GM13976 (cell line): ENCODE data around the gene ROR2.

Experiments used
- DNase-seq: peaks from one replicate; pipeline ENCODE4 v3.0.0; 2012; ENCODE audit warnings: low spot score
- CTCF ChIP-seq: IDR thresholded peaks from 2 replicates; pipeline ENCODE4 v1.5.1; 2012; ENCODE audit warnings: borderline replicate concordance, mild to moderate bottlenecking; ENCODE audit not compliant: insufficient read depth; ENCODE audit errors: extremely low read depth, missing control alignments, control extremely low read depth
- in situ Hi-C: fragments of 300-500 bp; cut with MboI; formaldehyde crosslinking; loops from one replicate; pipeline ENCODE4 v1.12.0; 2022; ENCODE audit warnings: low sequenced_read_pairs, mixed read lengths, inconsistent platforms; ENCODE audit not compliant: unreplicated experiment

Gene ROR2

DNA sequence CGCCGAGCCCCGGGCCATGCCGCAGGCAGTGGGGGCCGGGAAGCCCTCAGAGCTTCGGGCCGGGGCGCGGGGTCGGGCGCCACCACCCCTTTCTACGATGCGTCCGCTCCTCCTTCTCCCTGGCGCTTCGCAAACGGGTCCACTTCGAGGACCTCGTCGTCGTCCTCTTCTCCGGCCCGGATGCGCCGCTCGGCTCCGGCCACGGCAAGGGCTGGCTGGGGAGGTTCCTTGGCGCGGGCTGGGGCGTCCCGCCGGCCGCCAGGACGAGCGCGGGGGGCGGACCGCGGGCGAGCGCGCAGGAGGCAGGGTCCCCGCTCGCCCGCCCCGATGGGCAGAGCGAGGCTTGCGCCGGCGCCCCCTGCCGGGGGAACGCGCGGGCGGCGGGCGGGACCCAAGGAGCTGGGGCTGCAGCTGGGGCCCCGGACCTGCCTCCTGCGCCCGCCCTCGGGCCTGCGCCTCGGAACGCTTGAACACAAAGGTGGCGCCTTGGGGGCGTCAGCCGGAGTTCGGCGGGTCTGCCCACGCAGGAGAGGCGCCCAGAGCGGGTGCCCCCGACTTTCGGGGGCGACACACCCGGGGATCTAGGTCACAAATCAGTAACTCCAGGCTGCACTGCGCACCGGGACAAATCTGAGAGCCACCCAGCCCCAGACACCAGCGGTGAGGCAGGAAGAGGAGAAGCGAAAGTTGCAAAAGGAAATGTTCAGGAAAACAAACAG, at the start of gene ROR2:
TSS of gene ROR2 (minus strand) at position 283 of the 719 bp plus-strand sequence.
- in situ Hi-C loops, result no loop called here
- DNase-seq, result peak; percentile 83
- peak; percentile 54 for TF ChIP-seq CTCF

DNA sequence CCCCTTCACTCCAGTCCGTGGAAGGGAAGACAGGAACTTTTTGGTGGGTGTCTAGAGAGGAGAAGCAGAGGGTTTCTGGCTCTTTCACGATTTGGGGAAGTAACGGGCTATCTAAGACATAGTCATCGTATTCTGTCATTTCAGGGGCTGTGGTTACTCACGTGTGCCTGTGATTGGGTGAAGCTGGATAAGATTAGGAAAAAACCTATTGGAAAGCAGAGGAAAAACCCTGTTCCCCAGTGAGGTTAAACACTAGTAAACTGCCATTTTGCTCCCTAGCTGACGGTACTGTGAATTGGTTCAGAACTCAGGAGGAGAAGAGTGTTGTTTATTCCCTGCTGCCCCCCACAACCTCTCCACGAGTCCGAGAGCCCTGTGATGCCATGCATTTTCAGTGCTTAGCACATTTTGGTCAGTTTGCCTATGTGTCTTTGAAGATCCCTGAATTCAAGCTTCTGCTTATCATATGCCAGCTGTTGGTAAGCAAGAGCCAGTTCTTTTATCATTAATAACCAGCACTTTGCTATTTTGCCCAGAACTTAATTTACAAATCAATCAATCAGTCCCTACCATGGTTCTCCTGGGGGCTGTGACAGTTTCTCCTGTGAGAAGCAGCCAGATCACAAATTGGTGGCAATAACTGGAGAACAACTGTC, 45.1 kb upstream of the ROR2 start:
- in situ Hi-C loops, result no loop called here
- TF ChIP-seq CTCF, result no peak
- DNase-seq, result no peak

DNA sequence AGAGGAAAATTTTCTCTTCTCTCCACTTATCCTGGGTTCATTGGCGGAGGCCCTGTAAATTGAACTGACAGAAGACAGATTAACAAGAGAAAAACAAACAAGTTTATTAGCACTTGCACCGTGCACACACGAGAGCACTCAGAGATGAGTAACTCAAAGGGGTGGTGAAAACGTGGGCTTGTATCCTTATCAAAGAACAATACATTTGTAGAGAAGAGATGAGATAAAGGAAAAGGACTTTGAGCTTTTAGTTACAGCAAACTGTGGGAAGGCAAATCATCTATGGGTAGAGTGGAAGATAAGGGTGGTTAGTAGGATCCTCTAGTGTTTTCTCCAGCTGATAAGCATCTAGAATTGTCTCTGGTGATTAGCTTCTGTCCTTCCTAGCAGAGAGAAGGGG, 44.4 kb upstream of the ROR2 start:
- in situ Hi-C loops, result no loop called here
- TF ChIP-seq CTCF, result no peak
- DNase-seq, result no peak

DNA sequence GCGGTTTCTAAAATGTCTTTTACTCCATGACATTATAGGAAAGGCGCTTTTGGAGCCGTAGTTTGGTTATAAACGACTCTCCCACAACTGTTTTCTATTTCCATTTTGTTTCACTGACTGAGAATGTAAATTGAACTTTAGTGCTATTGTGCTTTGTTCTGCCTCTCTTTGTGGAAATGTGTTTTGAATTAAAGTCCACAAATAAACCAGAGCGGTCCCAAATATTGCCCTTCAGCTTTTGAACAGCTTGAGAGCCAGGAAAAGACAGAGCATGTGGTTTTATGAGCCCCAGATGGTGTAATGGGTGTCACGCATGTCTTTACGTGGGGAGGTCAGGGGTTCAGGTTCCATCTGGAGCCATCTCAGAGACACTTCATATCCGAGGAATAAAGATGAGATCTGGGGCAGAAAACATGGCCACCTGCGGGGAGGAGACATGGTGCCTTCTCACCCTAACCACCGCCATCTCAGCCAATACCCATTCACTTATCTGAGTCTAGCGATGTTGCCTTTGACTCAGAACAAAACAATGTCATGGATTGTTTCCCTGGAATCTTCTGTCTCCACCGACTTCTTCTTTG, 42.5 kb upstream of the ROR2 start:
- no peak for TF ChIP-seq CTCF
- in situ Hi-C loops, result no loop called here
- DNase-seq, result no peak

DNA sequence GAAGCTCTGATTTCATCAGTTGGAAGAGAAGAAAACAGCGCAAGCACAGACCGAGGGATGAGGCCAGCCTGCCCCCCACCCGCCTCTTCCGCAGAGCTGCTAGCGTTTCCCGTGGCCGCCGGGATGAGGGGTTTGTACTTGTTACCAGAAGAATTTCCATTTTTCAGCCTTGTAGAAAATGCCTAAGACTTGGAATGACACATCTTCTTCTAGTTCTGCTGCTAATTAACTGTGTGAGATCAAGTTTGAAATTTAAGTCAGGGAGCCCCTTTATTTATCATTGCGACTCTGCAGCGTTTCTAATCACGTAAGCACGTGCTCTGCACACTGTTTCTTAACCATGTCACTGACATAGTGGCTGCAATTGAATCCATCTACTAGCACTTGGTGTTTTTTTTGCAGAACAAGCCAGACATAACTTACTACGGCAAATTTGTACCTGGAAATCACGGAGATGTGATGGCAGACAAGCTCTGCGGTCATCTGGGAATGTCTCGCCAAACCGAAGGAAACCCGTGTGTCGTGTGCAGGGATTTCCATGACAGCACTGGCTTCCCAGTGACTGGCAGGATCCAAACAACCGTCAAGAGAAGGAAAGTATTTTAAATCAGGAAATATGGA, 41.8 kb upstream of the ROR2 start:
- in situ Hi-C loops, result no loop called here
- TF ChIP-seq CTCF, result no peak
- no peak for DNase-seq

DNA sequence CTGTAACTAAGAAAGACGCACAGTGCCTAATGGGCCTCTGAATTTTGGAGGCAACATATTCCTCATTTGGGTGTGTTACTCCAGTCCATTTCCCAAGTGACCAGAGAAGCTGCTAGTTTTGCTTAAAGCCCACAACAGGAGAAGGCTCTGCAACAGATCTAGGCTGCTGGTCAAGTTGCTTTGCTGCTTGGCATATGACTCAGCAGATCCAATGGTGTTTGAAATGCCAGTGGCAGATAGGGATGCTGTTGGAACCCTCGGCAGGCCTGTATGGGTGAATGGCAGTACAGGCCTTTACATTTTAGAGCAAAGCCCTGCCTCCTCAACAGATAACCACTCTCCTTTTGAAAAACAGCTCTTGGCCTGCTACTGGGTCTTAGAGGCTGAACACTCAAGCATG, 36.2 kb upstream of the ROR2 start:
- in situ Hi-C loops, result no loop called here
- no peak for TF ChIP-seq CTCF

More for the DNA sequence above, 36.2 kb upstream of the ROR2 start:
- DNase-seq, result no peak
